DOHH2 (cell line): Measurements from ENCODE around the gene LRRC57.

Source experiments
- H3F3A ChIP-seq: fragments of 200-600 bp; sonication (generic), shearing (Covaris generic); 2 replicates; pipeline ENCODE4 v1.6.0; 2016; ENCODE audit warnings: antibody characterized with exemption, mild to moderate bottlenecking; ENCODE audit not compliant: control insufficient read depth, insufficient read depth
- H3K27ac ChIP-seq: fragments of 200-600 bp; sonication (generic); 2 replicates; pipeline ENCODE4 v1.5.1; 2014; ENCODE audit warnings: low read depth, mild to moderate bottlenecking, low read length, moderate library complexity
- H3K27me3 ChIP-seq: fragments of 200-600 bp; sonication (generic); 2 replicates; pipeline ENCODE4 v1.6.1; 2014; ENCODE audit warnings: mild to moderate bottlenecking, low read length, mixed read lengths; ENCODE audit not compliant: control insufficient read depth
- H3K36me3 ChIP-seq: fragments of 200-600 bp; sonication (generic); 2 replicates; pipeline ENCODE4 v1.6.1; 2014; ENCODE audit warnings: mild to moderate bottlenecking, low read length, moderate library complexity, mixed read lengths; ENCODE audit not compliant: control insufficient read depth
- H3K4me1 ChIP-seq: fragments of 200-600 bp; sonication (generic); 2 replicates; pipeline ENCODE4 v1.6.1; 2014; ENCODE audit warnings: mild to moderate bottlenecking, low read length, mixed read lengths; ENCODE audit not compliant: control insufficient read depth
- H3K4me2 ChIP-seq: fragments of 200-600 bp; sonication (generic); 2 replicates; pipeline ENCODE4 v1.6.0; 2014; ENCODE audit warnings: mild to moderate bottlenecking, low read length, moderate library complexity
- H3K4me3 ChIP-seq: fragments of 200-600 bp; sonication (generic); 2 replicates; pipeline ENCODE4 v1.5.1; 2014; ENCODE audit warnings: mild to moderate bottlenecking, low read length, mixed read lengths
- H3K79me2 ChIP-seq: fragments of 200-600 bp; sonication (generic); 2 replicates; pipeline ENCODE4 v1.6.1; 2014; ENCODE audit warnings: mild to moderate bottlenecking, low read length, mixed read lengths; ENCODE audit not compliant: control insufficient read depth
- H3K9me2 ChIP-seq: fragments of 200-600 bp; sonication (generic); replicated peaks from 2 replicates; pipeline ENCODE4 v1.6.1; 2014; ENCODE audit warnings: mild to moderate bottlenecking, low read length, mixed read lengths; ENCODE audit not compliant: control insufficient read depth
- H3K9me3 ChIP-seq: fragments of 200-600 bp; sonication (generic); 2 replicates; pipeline ENCODE4 v1.6.1; 2014; ENCODE audit warnings: antibody characterized with exemption, low read length, mixed read lengths; ENCODE audit not compliant: control insufficient read depth, insufficient read depth
- H4K20me1 ChIP-seq: fragments of 200-600 bp; sonication (generic); 2 replicates; pipeline ENCODE4 v1.6.0; 2014; ENCODE audit warnings: low read depth, mild to moderate bottlenecking, antibody characterized with exemption, low read length, moderate library complexity; ENCODE audit not compliant: control insufficient read depth, insufficient read depth
- EZH2phosphoT487 ChIP-seq: fragments of 200-600 bp; sonication (generic); IDR thresholded peaks from 2 replicates; pipeline ENCODE4 v1.6.1; 2017; ENCODE audit warnings: borderline replicate concordance, mild to moderate bottlenecking, antibody characterized with exemption, low read length, moderate library complexity, mixed read lengths
- TF ChIP-seq, protein P1 (sequence below): fragments of 200-600 bp; sonication (generic); IDR thresholded peaks from one replicate; pipeline ENCODE4 v1.5.1; 2014; ENCODE audit warnings: antibody characterized with exemption, mild to moderate bottlenecking, low read depth, low read length; ENCODE audit not compliant: poor library complexity, severe bottlenecking

LRRC57 gene

DNA sequence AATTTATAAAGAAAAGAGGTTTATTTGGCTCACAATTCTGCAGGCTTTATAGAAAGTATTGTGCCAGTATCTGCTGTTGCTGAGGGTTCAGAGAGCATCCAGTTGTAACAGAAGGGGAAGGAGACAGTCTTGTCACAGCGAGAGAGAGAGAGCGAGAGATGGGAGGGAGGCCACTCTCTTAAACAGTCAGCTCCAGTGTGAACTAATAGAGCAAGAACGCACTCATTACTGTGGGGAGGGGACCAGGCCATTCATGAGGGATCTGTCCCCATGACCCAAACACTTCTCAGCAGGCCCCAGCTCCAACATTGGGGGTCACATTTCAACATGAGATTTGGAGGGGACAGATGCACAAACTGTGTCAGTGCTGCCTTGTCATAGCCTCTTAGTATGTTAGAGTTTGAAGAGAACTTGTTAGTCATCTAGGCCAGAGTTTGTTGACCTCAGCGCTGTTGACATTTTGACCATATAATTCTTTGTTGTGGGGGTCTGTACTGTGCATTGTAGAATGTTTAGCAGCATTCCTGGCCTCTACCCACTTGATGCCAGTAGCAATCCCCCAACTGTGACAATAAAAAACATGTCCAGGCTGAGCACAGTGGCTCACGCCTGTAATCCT, 42.1 kb upstream of the LRRC57 start:
- Histone ChIP-seq H3K79me2 (no peaks in the 10 kb centered on the region), H3K4me1 (no peaks in the 10 kb centered on the region), H3K27ac (no peak overlapping the region), H3K4me2 (no peak overlapping the region), H3K36me3 (no peaks in the 10 kb centered on the region), H3K4me3 (no peak overlapping the region), H3F3A (no peaks in the 10 kb centered on the region), H3K9me3 (no peaks in the 10 kb centered on the region), H4K20me1 (no peaks in the 10 kb centered on the region), H3K9me2 (no peaks in the 10 kb centered on the region), H3K27me3 (no peaks in the 10 kb centered on the region)
- no peak for TF ChIP-seq EZH2phosphoT487
- TF ChIP-seq, protein P1, sequence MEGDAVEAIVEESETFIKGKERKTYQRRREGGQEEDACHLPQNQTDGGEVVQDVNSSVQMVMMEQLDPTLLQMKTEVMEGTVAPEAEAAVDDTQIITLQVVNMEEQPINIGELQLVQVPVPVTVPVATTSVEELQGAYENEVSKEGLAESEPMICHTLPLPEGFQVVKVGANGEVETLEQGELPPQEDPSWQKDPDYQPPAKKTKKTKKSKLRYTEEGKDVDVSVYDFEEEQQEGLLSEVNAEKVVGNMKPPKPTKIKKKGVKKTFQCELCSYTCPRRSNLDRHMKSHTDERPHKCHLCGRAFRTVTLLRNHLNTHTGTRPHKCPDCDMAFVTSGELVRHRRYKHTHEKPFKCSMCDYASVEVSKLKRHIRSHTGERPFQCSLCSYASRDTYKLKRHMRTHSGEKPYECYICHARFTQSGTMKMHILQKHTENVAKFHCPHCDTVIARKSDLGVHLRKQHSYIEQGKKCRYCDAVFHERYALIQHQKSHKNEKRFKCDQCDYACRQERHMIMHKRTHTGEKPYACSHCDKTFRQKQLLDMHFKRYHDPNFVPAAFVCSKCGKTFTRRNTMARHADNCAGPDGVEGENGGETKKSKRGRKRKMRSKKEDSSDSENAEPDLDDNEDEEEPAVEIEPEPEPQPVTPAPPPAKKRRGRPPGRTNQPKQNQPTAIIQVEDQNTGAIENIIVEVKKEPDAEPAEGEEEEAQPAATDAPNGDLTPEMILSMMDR = no peak

DNA sequence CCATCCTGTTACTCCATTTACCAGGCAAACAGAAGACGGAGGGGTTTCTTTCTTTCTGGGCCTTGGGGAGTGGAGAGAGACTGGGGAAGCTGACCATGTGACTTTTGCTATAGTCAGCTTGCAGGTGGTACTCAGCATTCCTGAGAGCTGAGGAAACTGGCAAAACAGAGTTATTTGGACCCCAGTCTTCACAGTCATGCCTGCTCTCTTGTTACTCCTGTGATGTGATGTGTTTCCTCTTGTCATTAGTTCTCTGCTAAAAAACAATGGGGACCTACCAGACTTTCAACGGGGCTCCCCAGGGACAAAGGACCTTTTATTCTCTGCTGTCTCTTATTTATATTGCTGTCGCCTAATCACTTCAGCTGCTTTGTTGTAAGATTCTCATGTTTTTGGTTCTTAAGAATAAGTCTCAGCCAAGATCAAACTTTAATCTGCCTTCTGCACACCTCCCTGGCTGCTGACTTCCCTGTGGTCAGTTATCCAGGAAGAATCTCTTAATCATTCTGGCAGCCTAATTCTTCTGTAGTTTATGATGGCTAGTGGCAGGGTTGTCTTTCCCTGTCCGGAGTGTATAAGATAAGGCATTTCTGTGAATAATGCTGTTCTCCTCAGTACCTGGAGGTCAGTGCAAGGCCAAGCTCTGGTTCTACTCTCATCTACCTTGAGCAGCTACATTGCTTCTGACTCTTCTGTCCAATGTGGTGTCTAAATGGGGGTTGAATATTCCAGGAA, 35.6 kb upstream of the LRRC57 start:
- Histone ChIP-seq H3K4me3 (no peak overlapping the region), H3K27ac (no peak overlapping the region), H3K36me3 (no peaks in the 10 kb centered on the region), H3K4me2 (no peak overlapping the region), H3K79me2 (no peaks in the 10 kb centered on the region), H3K4me1 (peaks cover 24% of the 10 kb centered on the region), H3F3A (no peaks in the 10 kb centered on the region), H3K9me3 (no peaks in the 10 kb centered on the region), H3K9me2 (no peaks in the 10 kb centered on the region), H4K20me1 (no peaks in the 10 kb centered on the region), H3K27me3 (no peaks in the 10 kb centered on the region)
- no peak for TF ChIP-seq EZH2phosphoT487
- TF ChIP-seq, protein P1 = no peak

DNA sequence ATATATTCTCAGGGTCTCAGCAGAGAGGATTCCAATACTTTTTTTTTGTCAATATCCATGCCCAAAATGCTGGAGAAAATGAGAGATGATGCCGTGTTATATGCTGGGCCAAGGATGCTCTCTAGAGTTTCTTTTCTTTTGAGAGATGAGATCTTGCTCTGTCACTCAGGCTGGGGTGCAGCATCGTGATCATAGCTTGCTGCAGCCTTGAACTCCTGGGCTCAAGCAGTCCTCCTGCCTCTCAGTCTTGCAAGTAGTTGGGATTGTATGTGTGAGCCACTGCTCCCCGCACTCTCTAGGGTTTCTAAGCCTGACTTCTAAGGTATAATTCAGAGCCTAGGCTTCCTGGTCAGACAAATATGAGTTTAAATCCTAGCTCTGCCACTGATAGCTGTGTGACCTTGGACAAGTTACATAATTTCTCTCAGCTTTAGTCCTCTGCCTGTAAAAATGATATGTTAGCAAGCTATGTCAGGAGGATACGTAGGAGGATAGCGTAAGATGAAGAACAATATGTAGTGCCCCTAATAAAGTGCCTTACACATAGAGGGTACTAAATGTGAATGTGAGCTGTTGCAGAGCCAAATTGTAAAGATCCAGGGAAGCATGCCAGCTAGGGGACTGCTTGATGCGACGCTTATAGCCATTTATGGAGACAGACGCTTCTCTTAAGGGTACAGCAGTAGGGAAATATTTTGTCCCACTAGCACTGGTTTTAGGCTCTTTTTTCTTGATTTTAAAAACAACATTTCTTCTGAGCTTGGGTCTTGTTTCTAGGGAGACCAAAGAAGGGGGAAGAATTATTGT, 34.2 kb upstream of the LRRC57 start:
- TF ChIP-seq EZH2phosphoT487 = no peak
- TF ChIP-seq, protein P1 = no peak
- Histone ChIP-seq H4K20me1 (no peaks in the 10 kb centered on the region), H3K27ac (no peak overlapping the region), H3K9me2 (no peaks in the 10 kb centered on the region), H3K36me3 (no peaks in the 10 kb centered on the region), H3K79me2 (no peaks in the 10 kb centered on the region; the same call in 1 of the 2 replicates), H3K27me3 (no peaks in the 10 kb centered on the region), H3K4me2 (no peak overlapping the region), H3F3A (no peaks in the 10 kb centered on the region), H3K4me1 (peaks cover 24% of the 10 kb centered on the region), H3K4me3 (no peak overlapping the region), H3K9me3 (no peaks in the 10 kb centered on the region)
